Gastrocnemius medialis (tissue), 4 donors: ENCODE data around the gene TASOR2.

Experiments
- POLR2A ChIP-seq, 2 donors: fragments of 450-650 bp; IDR thresholded peaks; one replicate each; pipeline ENCODE4 v1.6.1; 2017; ENCODE audit warnings: antibody characterized with exemption in 2 of 2, mild to moderate bottlenecking in 2 of 2, moderate library complexity in 2 of 2
- TF ChIP-seq, protein P1 (sequence below), 5 experiments: fragments of 450-650 bp in 3 of 5; fragments of 200-600 bp in 2 of 5; sonication (generic) in 2 of 5; IDR thresholded peaks in 4 of 5; conservative IDR thresholded peaks in 1 of 5; 1 replicate in 4 of 5; 2 replicates in 1 of 5; pipeline ENCODE4 v1.5.1; 2016 to 2019; ENCODE audit warnings: antibody characterized with exemption in 5 of 5, mild to moderate bottlenecking in 3 of 5, moderate library complexity in 3 of 5

DNA sequence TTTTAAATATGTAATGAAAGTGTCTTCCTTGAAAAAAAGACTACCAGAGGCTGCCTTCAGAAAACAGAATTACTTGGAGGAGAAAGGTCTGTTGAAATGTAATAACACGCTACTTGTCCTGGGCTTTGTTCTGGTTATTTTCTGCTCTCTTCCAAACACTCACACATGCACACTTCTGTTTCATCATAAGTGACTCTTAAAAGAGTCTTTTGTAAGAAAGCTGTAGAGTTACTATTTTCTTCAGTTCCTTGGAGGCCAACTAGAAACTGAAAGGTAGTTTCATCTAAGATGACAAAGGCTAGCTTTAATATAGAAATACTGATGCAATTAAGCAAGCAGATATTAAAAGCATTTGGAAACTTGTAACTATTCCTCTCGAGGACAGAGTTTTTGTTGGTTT is 39.1 kb downstream of the TASOR2 start:
- TF ChIP-seq, protein P1, sequence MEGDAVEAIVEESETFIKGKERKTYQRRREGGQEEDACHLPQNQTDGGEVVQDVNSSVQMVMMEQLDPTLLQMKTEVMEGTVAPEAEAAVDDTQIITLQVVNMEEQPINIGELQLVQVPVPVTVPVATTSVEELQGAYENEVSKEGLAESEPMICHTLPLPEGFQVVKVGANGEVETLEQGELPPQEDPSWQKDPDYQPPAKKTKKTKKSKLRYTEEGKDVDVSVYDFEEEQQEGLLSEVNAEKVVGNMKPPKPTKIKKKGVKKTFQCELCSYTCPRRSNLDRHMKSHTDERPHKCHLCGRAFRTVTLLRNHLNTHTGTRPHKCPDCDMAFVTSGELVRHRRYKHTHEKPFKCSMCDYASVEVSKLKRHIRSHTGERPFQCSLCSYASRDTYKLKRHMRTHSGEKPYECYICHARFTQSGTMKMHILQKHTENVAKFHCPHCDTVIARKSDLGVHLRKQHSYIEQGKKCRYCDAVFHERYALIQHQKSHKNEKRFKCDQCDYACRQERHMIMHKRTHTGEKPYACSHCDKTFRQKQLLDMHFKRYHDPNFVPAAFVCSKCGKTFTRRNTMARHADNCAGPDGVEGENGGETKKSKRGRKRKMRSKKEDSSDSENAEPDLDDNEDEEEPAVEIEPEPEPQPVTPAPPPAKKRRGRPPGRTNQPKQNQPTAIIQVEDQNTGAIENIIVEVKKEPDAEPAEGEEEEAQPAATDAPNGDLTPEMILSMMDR (IDR thresholded peaks at IDR 0.05 in 4 of 5, conservative IDR thresholded peaks at IDR 0.05 in 1 of 5) = no peak
- no peak for TF ChIP-seq POLR2A (IDR thresholded peaks at IDR 0.05)
